Inferior parietal cortex (tissue), 1 donor: ENCODE data around the gene FNDC3B.
"Not testable (repeated sequence)": the region's sequence is repeated elsewhere in the genome, so short reads cannot be mapped to it uniquely, and the experiment has no call there.

Experiments
- DNase-seq: peaks from one replicate; pipeline ENCODE4 v3.0.0-alpha.2; 2016; ENCODE audit errors: extremely low spot score

FNDC3B gene

GRCh38 chr3:172039436-172040077 is at the start of gene FNDC3B:
TSS of gene FNDC3B (plus strand) at chr3:172039578. CDS start at chr3:172112480, 72,902 bp downstream.
- DNase-seq = peak; percentile 94

GRCh38 chr3:171990239-171990638 is 49.1 kb upstream of the FNDC3B start:
- not testable (repeated sequence) for DNase-seq

DNA sequence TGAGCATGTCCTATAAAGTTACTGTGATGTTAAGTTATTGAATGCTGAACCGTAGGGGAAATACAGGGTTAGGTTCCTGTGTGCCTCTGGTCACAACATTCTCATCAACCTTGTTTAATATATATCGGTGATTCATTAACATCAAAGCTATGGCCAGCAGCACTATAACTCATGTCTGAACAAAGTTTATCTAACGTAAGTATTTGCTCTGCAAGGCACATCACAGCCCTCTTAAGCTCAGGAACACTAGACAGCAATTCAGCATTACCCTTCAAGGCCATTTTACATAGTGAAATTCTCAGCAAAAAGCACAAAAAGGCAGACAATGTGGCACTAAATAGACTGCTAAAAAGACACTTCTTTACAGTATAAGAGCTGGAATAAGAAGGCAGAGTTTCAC is 48.2 kb upstream of the FNDC3B start:
- no peak for DNase-seq

- DNase-seq = no peak
Measured at GRCh38 chr3:171994646-171995428, 44.5 kb upstream of the FNDC3B start.

DNA sequence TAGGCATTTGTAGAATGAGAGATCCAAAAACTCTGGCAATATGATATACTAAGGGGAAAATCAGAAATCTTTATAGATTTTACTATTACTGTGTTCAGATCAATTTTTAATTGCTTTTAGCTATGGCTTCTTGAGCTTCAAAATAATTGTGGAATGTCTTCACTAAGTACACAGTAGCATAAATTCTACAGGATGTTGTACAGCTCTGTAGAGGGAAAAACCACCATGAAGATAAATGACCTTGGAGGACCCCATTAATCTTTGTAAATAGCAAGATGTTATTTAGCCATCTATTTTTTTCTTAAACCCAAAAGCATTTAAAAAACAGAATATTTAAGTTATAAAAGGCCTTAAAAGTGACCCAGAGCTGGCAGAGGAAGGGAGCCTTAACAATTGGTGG is 43.9 kb upstream of the FNDC3B start:
- DNase-seq = no peak

- no peak for DNase-seq
Measured at GRCh38 chr3:171996178-171996817, 43.1 kb upstream of the FNDC3B start.

GRCh38 chr3:171998731-171999130 is 40.6 kb upstream of the FNDC3B start:
- DNase-seq = not testable (repeated sequence)

GRCh38 chr3:172001616-172002015 is 37.8 kb upstream of the FNDC3B start:
- not testable (repeated sequence) for DNase-seq

DNA sequence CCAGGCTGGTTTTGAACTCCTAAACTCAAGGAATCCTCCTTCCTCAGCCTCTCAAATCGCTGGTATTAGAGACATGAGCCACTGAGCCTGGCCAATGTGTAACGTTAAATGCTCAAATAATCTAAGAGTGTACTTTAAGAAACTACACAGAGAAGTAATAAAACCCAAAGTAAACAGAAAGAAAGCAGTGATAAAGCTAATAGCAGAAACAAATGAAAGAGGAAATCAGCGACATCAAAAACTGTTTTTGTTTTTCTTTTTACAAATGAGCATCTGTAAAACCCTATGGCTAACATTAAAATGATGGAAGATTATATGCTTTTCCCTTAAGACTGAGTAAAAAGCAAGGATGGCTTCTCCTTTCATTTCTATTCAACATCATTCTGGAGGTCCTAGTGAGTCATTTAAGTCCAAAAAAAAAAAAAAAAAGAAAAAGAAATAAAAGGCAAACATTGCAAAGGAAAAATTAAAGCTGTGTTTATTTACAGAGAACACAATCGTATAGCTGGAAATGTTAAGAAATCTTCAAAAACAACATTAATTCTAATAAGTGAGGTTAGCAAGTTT is 36.8 kb upstream of the FNDC3B start:
- DNase-seq = no peak

- DNase-seq = no peak
Measured at GRCh38 chr3:172003146-172003545, 36.2 kb upstream of the FNDC3B start.

- no peak for DNase-seq
Measured at GRCh38 chr3:172007065-172007370, 32.4 kb upstream of the FNDC3B start.

DNA sequence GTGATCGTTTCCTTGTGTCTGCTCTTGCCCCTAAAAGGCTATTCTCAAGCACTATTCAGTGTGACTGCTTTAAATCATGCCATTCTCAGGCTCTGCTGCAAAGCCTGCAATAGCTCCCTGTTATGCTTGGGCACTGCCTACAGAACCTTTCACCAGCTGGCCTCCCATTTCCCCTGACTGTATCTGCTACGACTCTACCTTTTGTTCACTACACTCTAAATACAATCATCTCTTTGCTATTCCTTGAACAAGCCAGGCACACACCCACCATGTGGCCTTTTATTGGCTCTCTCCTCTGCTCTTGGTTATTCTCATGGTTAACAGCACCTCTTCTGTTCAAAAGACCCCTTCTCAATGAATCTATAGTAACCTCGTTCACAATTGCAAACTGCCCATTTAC is 29.6 kb upstream of the FNDC3B start:
- DNase-seq = no peak

DNA sequence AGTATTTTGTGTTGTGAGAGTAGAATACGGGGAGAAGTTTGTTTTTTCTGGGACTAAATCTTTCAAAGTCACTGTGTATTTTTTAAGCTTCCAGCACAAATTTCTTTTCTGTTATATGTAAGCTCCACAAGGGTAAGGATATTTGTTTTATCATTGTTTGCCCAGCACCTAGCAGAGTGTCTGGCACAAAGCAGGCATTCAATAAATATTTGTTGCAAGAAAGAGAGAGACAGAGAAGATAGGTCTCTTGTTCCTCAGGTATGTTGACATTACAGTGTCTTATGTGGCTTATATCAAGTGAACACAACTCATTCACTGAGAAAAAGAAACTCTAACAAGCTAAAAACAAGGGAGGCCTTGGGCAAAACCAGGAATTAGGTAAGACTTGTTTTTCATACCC is 26.6 kb upstream of the FNDC3B start:
- DNase-seq = no peak

- no peak for DNase-seq
Measured at GRCh38 chr3:172014145-172014544, 25.2 kb upstream of the FNDC3B start.

GRCh38 chr3:172018364-172018763 is 21.0 kb upstream of the FNDC3B start:
- DNase-seq = no peak

- no peak for DNase-seq
Measured at GRCh38 chr3:172020763-172021162, 18.6 kb upstream of the FNDC3B start.

DNA sequence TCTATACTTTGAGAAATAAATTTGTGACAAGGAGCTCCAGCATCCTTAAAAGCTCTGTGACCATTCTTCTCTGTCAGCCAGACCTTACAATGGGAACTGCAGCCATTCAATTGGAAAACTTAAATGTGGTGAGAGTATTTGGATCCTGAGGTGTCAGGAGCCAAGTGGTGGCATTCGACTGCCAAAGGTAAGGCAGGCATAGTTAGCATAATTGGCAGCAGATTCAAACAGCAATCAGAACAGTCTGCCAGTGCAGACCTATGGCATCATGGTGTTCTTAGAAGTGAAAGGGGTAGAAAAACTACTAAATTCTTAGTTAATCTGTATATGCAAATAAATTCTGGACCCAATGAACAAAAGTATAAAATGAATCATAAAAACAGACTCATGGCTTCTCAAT is 18.2 kb upstream of the FNDC3B start:
- no peak for DNase-seq

- no peak for DNase-seq
Measured at GRCh38 chr3:172021859-172022258, 17.5 kb upstream of the FNDC3B start.

- DNase-seq = no peak
Measured at GRCh38 chr3:172023915-172024314, 15.5 kb upstream of the FNDC3B start.

- no peak for DNase-seq
Measured at GRCh38 chr3:172024679-172025078, 14.7 kb upstream of the FNDC3B start.

DNA sequence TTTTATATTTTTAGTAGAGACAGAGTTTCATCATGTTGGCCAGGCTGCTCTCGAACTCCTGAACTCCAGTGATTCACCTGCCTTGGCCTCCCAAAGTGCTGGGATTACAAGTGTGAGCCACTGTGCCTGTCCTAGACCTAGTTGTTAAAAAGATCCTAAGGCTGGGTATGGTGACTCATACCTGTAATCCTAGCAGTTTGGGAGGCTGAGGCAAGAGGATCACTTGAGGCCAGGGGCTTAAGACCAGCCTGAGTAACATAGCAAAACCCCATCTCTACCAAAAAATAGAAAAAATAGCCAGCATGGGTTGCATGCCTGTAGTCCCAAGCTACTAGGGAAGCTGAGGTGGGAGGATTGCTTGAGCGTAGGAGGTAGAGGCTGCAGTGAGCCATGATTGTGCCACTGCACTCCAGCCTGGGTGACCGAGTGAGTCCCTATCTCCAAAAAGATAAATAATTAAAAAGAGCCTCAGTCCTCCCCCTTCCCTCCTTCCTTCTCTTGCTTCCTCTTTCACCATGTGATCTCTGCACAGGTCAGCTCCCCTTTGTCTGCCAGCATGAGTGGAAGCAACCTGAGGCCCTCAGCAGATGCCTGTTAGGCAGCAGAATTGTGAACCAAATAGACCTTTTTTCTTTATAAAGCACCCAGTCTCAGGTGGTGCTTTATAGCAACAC is 9.8 kb upstream of the FNDC3B start:
- no peak for DNase-seq

DNA sequence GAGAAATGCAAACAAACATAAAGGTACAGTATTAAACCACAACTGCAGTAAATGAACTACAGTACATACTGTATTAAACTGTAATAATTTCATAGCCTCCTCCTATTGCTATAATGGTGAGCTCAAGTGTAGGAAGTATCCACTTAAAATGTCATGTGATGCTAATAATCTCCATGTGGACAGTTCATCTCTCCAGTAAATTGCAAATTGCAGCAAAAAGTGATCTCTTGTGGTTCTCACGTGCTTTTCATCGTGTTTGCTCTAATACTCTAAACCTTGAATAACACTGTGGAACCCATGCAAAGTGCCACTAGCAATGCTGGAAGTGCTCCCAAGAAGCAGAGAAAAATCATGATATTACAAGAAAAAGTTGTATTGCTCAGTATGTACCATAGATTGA is 9.2 kb upstream of the FNDC3B start:
- DNase-seq = no peak
